HCT116 (cell line): ENCODE measurements around the gene DCHS2.

Source experiments
- CBX3 ChIP-seq: IDR thresholded peaks from 2 replicates; pipeline ENCODE4 v1.6.1; 2012; ENCODE audit warnings: low read depth
- CEBPB ChIP-seq: IDR thresholded peaks from 2 replicates; pipeline ENCODE4 v1.6.1; 2012; ENCODE audit warnings: low read depth
- CTCF ChIP-seq, 3 experiments: fragments of 200-600 bp in 1 of 3; sonication (generic) in 1 of 3; IDR thresholded peaks in 2 of 3; conservative IDR thresholded peaks in 1 of 3; 2 replicates each; pipeline ENCODE4 v1.5.1; 2012 to 2017; ENCODE audit warnings: low read depth in 2 of 3, low read length in 2 of 3, antibody characterized with exemption in 1 of 3, borderline replicate concordance in 1 of 3, control low read depth in 1 of 3, mild to moderate bottlenecking in 1 of 3, mixed read lengths in 1 of 3, mixed run types in 1 of 3, moderate library complexity in 1 of 3; ENCODE audit not compliant: insufficient read depth in 1 of 3
- EZH2 ChIP-seq: fragments of 200-600 bp; sonication (generic); IDR thresholded peaks from 2 replicates; pipeline ENCODE4 v1.6.1; 2017; ENCODE audit warnings: antibody characterized with exemption, mixed run types
- EZH2phosphoT487 ChIP-seq: fragments of 200-600 bp; IDR thresholded peaks from 2 replicates; pipeline ENCODE4 v1.6.1; 2018; ENCODE audit warnings: antibody characterized with exemption, borderline replicate concordance
- JUND ChIP-seq: IDR thresholded peaks from 2 replicates; pipeline ENCODE4 v1.6.1; 2012
- POLR2A ChIP-seq: IDR thresholded peaks from 2 replicates; pipeline ENCODE4 v1.7.0; 2011; ENCODE audit warnings: borderline replicate concordance; ENCODE audit not compliant: insufficient read depth, insufficient read length; ENCODE audit errors: extremely low read depth
- POLR2AphosphoS5 ChIP-seq: IDR thresholded peaks from 2 replicates; pipeline ENCODE4 v1.6.1; 2011; ENCODE audit warnings: mild to moderate bottlenecking, low read depth, low read length, moderate library complexity
- SP1 ChIP-seq: IDR thresholded peaks from 2 replicates; pipeline ENCODE4 v1.6.1; 2012; ENCODE audit warnings: low read depth
- YY1 ChIP-seq: IDR thresholded peaks from 2 replicates; pipeline ENCODE4 v1.6.1; 2011; ENCODE audit warnings: low read length, low read depth, moderate library complexity, mild to moderate bottlenecking; ENCODE audit not compliant: insufficient replicate concordance; ENCODE audit errors: extremely low read depth

GRCh38 chr4:154194649-154195048 lies 296.9 kb downstream of the DCHS2 start:
- no peak for TF ChIP-seq CTCF (IDR thresholded peaks at IDR 0.05 in 2 of 3, conservative IDR thresholded peaks at IDR 0.05 in 1 of 3; ENCODE audit: borderline replicate concordance in 1 of 3, insufficient read depth in 1 of 3, low read depth in 2 of 3, low read length in 2 of 3)
- no peak for TF ChIP-seq EZH2
- no peak for TF ChIP-seq SP1
- no peak for TF ChIP-seq CEBPB
- no peak for TF ChIP-seq EZH2phosphoT487
- no peak for TF ChIP-seq CBX3
- TF ChIP-seq POLR2A: no peak
- TF ChIP-seq YY1: no peak
- TF ChIP-seq JUND: no peak
- no peak for TF ChIP-seq POLR2AphosphoS5
